Measurements from ENCODE around the gene TAC4. TPM values are rescaled to one million over a fixed set of nuclear protein-coding genes. Genes with fewer than 3 reads are reported as not detected.

Gene TAC4
- total and polyA plus RNA-seq, 2 donors (not counting 1 experiment from before 2014, with no cell fraction given) = not detected

DNA sequence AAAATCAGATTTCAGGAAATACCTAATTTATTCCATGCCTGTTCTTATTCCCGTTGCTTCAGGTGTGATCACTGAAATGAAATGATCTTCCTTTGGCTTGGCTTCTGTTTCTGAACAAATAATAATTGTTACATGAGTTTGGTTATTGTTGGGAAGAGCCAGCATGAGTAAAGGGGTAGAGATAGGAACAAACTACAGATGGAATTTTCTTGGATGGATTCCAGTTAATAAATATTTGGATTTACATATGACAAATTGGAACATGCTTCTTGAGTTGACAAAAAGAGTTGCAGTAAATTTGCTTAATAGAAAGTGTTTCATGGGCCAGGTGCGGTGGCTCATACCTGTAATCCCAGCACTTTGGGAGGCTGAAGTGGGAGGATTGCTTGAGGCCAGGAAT is 28.2 kb downstream of the TAC4 start:
- no peak overlapping the region for H3K9ac ChIP-seq (ENCODE audit: insufficient read depth, low read length)

DNA sequence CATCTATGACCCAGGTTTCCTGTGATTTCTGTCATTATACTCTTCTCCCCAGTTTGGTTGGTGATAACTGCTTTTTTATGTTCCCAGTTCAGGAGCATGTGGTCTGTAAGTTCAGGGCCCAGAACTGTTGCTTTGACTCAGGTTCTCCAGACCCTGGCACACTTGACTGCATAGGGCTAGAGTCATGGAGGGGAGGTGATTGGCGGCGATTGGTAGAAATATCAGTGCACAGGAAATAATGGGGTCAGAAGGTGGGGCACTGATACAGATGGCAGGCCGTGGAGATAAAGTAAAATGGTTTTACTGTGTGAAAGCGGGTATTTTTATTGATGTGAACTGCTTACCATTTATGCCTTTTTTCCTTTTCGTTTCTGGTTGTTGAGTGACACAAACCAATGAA is 28.7 kb downstream of the TAC4 start:
- H3K9ac ChIP-seq (ENCODE audit: insufficient read depth, low read length) = no peak overlapping the region
- DNase-seq (ENCODE audit: low read depth in 2 of 2) = no peak
- H3K4me2 ChIP-seq (ENCODE audit: extremely low read depth, insufficient read depth, low read length) = no peak overlapping the region
- H3K27me3 ChIP-seq (ENCODE audit: control insufficient read depth, insufficient read depth, low read length) = no peaks in the 10 kb centered on the region
- H3K4me1 ChIP-seq (ENCODE audit: control insufficient read depth, extremely low read depth, insufficient read depth, low read length) = peaks cover 3% of the 10 kb centered on the region
- no peak overlapping the region for H2AFZ ChIP-seq (ENCODE audit: low read length)
- no peaks in the 10 kb centered on the region for H3K9me3 ChIP-seq (ENCODE audit: control insufficient read depth, insufficient read depth, low read depth, low read length)
- no peak overlapping the region for H3K27ac ChIP-seq (ENCODE audit: insufficient read depth, low read length)
- H4K20me1 ChIP-seq (ENCODE audit: control insufficient read depth, extremely low read depth, insufficient read depth, low read length) = no peaks in the 10 kb centered on the region
- H3K36me3 ChIP-seq (ENCODE audit: control insufficient read depth, insufficient read depth, low read length) = peaks cover 4% of the 10 kb centered on the region
- H3K4me3 ChIP-seq (replicated peaks in 1 of 4; ENCODE audit: control extremely low read depth in 1 of 4, insufficient read depth in 1 of 4, low read depth in 3 of 4, low read length in 4 of 4) = no peak overlapping the region
- TF ChIP-seq, protein P1, sequence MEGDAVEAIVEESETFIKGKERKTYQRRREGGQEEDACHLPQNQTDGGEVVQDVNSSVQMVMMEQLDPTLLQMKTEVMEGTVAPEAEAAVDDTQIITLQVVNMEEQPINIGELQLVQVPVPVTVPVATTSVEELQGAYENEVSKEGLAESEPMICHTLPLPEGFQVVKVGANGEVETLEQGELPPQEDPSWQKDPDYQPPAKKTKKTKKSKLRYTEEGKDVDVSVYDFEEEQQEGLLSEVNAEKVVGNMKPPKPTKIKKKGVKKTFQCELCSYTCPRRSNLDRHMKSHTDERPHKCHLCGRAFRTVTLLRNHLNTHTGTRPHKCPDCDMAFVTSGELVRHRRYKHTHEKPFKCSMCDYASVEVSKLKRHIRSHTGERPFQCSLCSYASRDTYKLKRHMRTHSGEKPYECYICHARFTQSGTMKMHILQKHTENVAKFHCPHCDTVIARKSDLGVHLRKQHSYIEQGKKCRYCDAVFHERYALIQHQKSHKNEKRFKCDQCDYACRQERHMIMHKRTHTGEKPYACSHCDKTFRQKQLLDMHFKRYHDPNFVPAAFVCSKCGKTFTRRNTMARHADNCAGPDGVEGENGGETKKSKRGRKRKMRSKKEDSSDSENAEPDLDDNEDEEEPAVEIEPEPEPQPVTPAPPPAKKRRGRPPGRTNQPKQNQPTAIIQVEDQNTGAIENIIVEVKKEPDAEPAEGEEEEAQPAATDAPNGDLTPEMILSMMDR (conservative IDR thresholded peaks at IDR 0.05 in 1 of 2, IDR thresholded peaks at IDR 0.05 in 1 of 2; ENCODE audit: low read depth in 1 of 2, low read length in 2 of 2) = no peak
- H3K79me2 ChIP-seq (ENCODE audit: control insufficient read depth, insufficient read depth, low read length) = no peaks in the 10 kb centered on the region

More for the DNA sequence above, 28.2 kb downstream of the TAC4 start:
- H3K9me3 ChIP-seq (ENCODE audit: control insufficient read depth, insufficient read depth, low read depth, low read length) = no peaks in the 10 kb centered on the region
- H2AFZ ChIP-seq (ENCODE audit: low read length) = no peak overlapping the region
- no peak overlapping the region for H3K4me3 ChIP-seq (replicated peaks in 1 of 4; ENCODE audit: control extremely low read depth in 1 of 4, insufficient read depth in 1 of 4, low read depth in 3 of 4, low read length in 4 of 4)
- H3K36me3 ChIP-seq (ENCODE audit: control insufficient read depth, insufficient read depth, low read length) = peaks cover 4% of the 10 kb centered on the region
- no peak overlapping the region for H3K27ac ChIP-seq (ENCODE audit: insufficient read depth, low read length)
- DNase-seq (ENCODE audit: low read depth in 2 of 2) = no peak
- no peaks in the 10 kb centered on the region for H3K79me2 ChIP-seq (ENCODE audit: control insufficient read depth, insufficient read depth, low read length)
- H3K27me3 ChIP-seq (ENCODE audit: control insufficient read depth, insufficient read depth, low read length) = no peaks in the 10 kb centered on the region
- peaks cover 3% of the 10 kb centered on the region for H3K4me1 ChIP-seq (ENCODE audit: control insufficient read depth, extremely low read depth, insufficient read depth, low read length)
- no peak for TF ChIP-seq EZH2 (IDR thresholded peaks at IDR 0.05; ENCODE audit: low read length, missing control alignments)
- TF ChIP-seq, protein P1 (conservative IDR thresholded peaks at IDR 0.05 in 1 of 2, IDR thresholded peaks at IDR 0.05 in 1 of 2; ENCODE audit: low read depth in 1 of 2, low read length in 2 of 2) = no peak
- H3K4me2 ChIP-seq (ENCODE audit: extremely low read depth, insufficient read depth, low read length) = no peak overlapping the region
- no peaks in the 10 kb centered on the region for H4K20me1 ChIP-seq (ENCODE audit: control insufficient read depth, extremely low read depth, insufficient read depth, low read length)

DNA sequence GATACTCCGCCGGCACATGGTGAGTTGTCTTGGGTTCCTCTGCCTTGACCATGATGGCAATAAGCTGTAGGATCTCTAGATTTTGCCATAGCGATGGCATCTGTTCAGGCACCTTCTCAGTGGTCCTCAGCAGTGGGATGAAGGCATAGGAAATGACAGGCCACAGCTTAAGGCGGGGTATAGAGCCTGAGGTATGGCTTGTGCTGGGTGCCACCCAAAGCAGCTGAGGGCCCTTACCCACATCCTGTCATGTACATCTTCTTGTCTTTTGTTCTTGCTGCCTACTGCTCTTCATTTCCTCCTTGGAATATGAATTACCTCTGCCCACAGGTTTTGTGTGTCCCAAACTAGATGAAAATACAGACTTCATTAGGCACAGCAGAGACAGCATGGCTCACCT is 29.9 kb downstream of the TAC4 start:
- Histone ChIP-seq H3K36me3 (ENCODE audit: control insufficient read depth, insufficient read depth, low read length) (peaks cover 4% of the 10 kb centered on the region), H3K79me2 (ENCODE audit: control insufficient read depth, insufficient read depth, low read length) (no peaks in the 10 kb centered on the region), H3K4me3 (replicated peaks in 1 of 4; ENCODE audit: control extremely low read depth in 1 of 4, insufficient read depth in 1 of 4, low read depth in 3 of 4, low read length in 4 of 4) (no peak overlapping the region), H3K27me3 (ENCODE audit: control insufficient read depth, insufficient read depth, low read length) (no peaks in the 10 kb centered on the region), H3K4me1 (ENCODE audit: control insufficient read depth, extremely low read depth, insufficient read depth, low read length) (peaks cover 3% of the 10 kb centered on the region), H4K20me1 (ENCODE audit: control insufficient read depth, extremely low read depth, insufficient read depth, low read length) (no peaks in the 10 kb centered on the region), H3K9ac (ENCODE audit: insufficient read depth, low read length) (no peak overlapping the region), H3K27ac (ENCODE audit: insufficient read depth, low read length) (no peak overlapping the region), H3K9me3 (ENCODE audit: control insufficient read depth, insufficient read depth, low read depth, low read length) (no peaks in the 10 kb centered on the region), H3K4me2 (ENCODE audit: extremely low read depth, insufficient read depth, low read length) (no peak overlapping the region), H2AFZ (ENCODE audit: low read length) (no peak overlapping the region)
- DNase-seq (ENCODE audit: low read depth in 2 of 2) = no peak
- no peak for TF ChIP-seq EZH2 (IDR thresholded peaks at IDR 0.05; ENCODE audit: low read length, missing control alignments)
- TF ChIP-seq, protein P1 (conservative IDR thresholded peaks at IDR 0.05 in 1 of 2, IDR thresholded peaks at IDR 0.05 in 1 of 2; ENCODE audit: low read depth in 1 of 2, low read length in 2 of 2) = no peak
